ENCODE measurements around the gene EFHD2.
"Not testable (repeated sequence)": the region's sequence is repeated elsewhere in the genome, so short reads cannot be mapped to it uniquely, and the experiment has no call there.

EFHD2 gene

GRCh38 chr1:15386164-15386749 is 23.4 kb upstream of the EFHD2 start:
- no peak overlapping the region for H3K4me3 ChIP-seq (ENCODE audit: low read depth, low read length)
- no peaks in the 10 kb centered on the region for H3K36me3 ChIP-seq
- H3K27me3 ChIP-seq, result no peaks in the 10 kb centered on the region
- H3K4me1 ChIP-seq, result no peaks in the 10 kb centered on the region; the same call in 1 of the 2 replicates
- DNase-seq, result no peak
- H3K9me3 ChIP-seq, result no peaks in the 10 kb centered on the region
- TF ChIP-seq CTCF (IDR thresholded peaks at IDR 0.05; ENCODE audit: low read depth, low read length), result no peak

- no peaks in the 10 kb centered on the region for H3K36me3 ChIP-seq
- no peak overlapping the region for H3K4me3 ChIP-seq (ENCODE audit: low read depth, low read length)
- H3K27me3 ChIP-seq, result no peaks in the 10 kb centered on the region
- no peak for TF ChIP-seq CTCF (IDR thresholded peaks at IDR 0.05; ENCODE audit: low read depth, low read length)
- no peak for DNase-seq
- H3K4me1 ChIP-seq, result no peaks in the 10 kb centered on the region
- H3K9me3 ChIP-seq, result no peaks in the 10 kb centered on the region
Observed at GRCh38 chr1:15388201-15388880, 21.3 kb upstream of the EFHD2 start.

DNA sequence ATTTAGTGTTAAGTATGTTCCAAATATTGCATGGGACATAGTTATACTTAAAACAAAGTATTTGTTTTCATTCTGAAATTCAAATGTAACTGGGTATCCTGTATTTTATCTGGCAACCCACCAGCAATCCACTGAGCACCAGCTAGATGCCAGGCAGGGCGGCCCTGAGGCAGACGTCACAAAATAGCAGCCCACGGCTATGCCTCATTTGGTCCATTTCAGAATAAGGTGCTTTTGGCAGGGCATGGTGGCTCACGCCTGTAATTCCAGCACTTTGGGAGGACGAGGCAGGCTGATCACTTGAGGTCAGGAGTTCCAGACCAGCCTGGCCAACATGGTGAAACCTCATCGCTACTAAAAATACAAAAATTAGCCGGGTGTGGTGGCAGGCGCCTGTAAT is 19.9 kb upstream of the EFHD2 start:
- H3K9me3 ChIP-seq; DNase-seq; H3K27me3 ChIP-seq; H3K36me3 ChIP-seq; H3K4me3 ChIP-seq (ENCODE audit: low read depth, low read length); H3K4me1 ChIP-seq: not testable (repeated sequence)

DNA sequence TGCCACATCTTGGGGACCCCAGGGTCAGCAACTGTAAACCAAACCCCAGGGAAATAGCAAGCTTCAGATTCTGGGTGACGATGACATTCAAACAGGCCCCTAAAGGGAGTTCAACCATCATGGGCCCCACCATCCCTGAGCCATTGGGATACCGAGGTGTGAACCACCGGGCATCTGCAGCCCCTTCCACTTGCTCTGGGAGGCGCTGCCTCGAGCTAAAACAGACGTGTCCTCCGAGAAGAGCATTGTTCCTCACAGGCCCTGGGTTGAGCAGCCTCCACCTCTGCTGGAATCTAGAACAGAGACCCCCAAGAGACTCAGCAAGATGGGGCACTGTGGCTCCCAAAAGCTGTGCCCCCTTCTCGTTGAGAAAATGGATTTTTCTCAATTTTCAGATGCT is 19.0 kb upstream of the EFHD2 start:
- Histone ChIP-seq H3K36me3 (no peaks in the 10 kb centered on the region), H3K9me3 (no peaks in the 10 kb centered on the region), H3K27me3 (no peaks in the 10 kb centered on the region), H3K4me1 (no peaks in the 10 kb centered on the region), H3K4me3 (ENCODE audit: low read depth, low read length) (no peak overlapping the region)
- TF ChIP-seq CTCF (IDR thresholded peaks at IDR 0.05; ENCODE audit: low read depth, low read length), result no peak
- no peak for DNase-seq

GRCh38 chr1:15391366-15391765 is 18.3 kb upstream of the EFHD2 start:
- H3K4me1 ChIP-seq, result no peaks in the 10 kb centered on the region
- H3K4me3 ChIP-seq (ENCODE audit: low read depth, low read length), result no peak overlapping the region
- no peaks in the 10 kb centered on the region for H3K9me3 ChIP-seq
- H3K36me3 ChIP-seq, result no peaks in the 10 kb centered on the region
- no peak for TF ChIP-seq CTCF (IDR thresholded peaks at IDR 0.05; ENCODE audit: low read depth, low read length)
- DNase-seq, result no peak
- H3K27me3 ChIP-seq, result no peaks in the 10 kb centered on the region

GRCh38 chr1:15393475-15394257 is 16.0 kb upstream of the EFHD2 start:
- Histone ChIP-seq H3K4me3 (ENCODE audit: low read depth, low read length) (no peak overlapping the region), H3K27me3 (no peaks in the 10 kb centered on the region), H3K36me3 (no peaks in the 10 kb centered on the region), H3K4me1 (no peaks in the 10 kb centered on the region), H3K9me3 (no peaks in the 10 kb centered on the region)
- DNase-seq, result no peak
- no peak for TF ChIP-seq CTCF (IDR thresholded peaks at IDR 0.05; ENCODE audit: low read depth, low read length)
